Measurements from ENCODE around the gene TUBA1B.

Gene TUBA1B

DNA sequence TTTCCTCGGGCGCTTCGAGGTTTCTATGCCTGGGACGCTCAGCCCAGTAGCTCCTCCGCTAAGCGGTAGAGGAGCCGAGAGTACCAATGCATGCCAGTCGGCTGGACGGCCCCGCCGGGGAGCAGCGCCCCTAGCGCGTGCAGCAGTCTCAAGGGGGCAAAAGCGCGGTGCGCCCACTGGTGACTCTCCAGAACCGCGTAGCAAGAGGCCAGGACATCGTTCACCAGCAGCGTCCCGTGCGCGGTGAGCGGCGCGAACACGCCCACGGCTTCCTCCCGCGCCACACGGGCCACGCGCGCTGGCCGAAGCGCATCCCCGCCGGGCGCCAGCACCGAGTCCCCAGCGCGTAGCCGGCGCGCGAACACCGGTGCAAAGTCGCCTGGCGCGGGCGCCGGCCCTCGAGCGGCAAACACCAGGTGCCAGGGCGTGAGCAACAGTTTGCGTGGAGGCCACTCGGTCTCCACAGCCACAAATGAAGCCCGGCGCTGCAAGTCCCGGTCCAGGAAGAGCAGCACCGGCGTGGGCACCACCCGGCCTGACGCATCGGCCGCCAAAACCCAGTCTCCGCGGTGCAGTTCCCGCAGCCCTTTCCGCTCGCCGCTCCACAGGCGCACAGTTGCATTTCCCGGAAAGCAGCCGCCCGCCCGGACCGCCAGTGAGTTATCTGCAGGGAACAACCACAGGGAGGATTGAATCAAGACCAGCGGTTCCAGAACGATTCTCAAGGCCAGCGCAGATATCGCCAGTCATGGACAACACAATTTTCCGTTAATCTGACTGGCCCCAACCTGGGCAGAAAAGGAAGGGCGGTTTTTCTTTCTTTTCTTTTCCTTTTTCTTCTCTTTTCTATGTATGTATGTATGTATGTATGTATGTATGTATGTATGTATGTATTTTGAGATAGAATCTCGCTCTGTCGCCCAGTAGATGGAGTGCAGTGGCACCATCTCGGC lies 41.1 kb downstream of the TUBA1B start:
- DNase-seq, result peak; percentile 74

DNA sequence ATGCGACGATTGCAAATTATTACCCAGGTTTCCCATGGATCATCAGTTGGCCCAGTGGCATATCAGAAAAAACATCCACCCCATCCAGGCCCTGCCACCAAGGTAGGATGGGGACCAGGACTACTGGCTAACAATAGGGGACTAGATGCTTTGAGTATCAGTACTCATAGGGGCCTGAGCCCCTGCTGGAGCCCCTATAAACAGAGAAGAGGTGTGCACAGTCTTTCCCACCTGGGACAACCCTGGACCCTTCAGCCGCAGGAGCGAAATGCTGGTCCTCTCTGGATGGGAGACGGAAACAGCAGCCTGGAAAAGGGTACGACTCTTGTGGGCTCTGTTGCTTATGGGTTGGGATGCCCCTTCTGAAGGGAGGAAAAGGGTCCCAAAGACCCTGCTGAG lies 42.3 kb downstream of the TUBA1B start:
- no peak for DNase-seq

DNA sequence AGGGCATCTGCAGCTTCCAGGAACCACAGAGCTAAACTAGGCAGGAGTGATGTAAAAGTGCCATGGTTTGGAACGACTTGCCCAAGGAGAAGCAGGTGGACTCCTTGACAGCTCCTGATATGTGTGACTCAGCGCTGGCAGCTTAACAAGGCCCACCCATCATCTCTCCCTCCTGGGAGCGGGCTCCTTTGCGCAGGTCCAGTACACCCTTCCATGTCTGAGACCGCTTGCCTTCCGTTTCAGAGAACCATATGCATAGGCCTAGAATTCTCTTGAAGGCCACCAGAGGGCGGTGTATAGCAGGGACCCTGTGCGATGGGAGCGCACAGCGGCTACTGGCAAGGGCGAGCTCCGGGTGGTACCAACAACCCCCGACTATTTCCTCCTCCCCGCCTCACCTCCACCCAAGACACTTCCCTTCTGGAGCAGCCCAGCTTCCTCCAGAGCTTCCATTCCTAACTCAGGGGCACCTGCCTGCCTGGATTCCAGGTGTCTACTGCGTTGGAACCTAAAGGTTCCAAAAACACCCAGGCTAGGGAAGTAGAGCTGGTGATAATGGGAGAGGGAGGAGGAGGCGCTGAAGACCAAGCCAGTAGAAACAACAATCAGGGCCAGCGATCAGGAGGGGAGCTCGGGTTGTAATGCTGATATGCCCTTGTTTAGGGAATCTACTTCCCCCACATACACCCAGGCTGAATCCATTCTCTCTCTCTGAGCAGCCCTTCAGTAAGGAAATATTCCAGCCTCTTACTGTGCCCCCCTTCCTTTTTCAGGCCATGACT lies 42.9 kb downstream of the TUBA1B start:
- DNase-seq, result peak; percentile 82

DNA sequence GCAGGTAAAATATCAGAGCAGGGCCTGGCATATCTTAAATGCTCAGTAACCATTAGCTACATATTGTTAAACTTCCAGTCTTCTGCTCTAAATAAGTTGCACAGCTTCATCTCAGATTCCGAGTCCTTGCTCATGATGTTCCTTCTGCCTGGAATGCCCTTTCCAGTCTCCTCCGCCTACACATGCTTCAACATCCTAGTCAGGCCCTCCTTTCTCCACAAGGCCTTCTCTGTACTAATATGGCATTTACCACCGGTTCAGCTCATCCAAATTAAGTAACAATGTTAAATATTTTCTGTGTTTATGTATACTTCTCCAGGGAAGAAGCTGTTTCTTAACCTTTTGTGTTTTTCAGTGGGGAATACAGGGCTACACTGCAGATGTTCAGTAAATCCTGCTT lies 45.1 kb downstream of the TUBA1B start:
- no peak for DNase-seq

DNA sequence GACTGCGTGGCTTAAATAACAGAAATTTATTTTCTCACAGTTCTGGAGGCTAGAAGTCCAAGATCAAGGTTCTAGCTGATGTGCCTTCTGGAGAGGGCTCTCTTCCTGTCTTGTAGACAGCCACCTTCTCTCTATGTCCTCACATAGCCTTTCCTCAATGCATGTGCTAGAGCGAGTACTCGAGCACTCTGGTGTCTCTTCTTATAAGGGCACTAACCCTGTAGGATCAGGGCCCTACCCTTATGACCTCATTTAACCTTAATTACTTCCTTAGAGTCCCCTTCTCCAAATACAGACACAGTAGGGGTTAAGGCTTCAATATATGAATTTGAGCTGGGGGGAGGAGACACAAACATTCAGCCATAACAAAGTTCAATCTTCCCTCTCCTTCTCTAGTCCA lies 46.8 kb downstream of the TUBA1B start:
- no peak for DNase-seq

DNA sequence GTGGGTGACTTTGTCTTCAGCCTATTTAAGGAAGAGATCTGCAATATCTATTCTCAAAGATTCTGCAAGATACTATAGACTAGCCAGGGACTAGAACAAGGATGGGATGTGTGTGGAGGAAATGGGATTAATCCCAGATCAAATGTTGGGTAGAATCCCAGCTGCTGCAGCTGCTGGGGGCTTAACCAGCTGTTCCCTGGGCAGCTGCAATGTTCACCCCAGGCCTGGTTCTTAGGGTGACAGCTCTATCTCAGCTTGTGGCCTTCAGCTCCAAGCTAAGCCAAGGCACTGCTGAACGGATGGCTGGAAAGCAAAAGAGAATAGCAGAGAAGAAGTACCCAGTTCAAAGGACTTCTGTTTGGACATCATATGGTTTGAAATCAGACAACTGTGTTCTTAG lies 51.4 kb downstream of the TUBA1B start:
- no peak for DNase-seq

Measured in activated CD8-positive, alpha-beta memory T cell treated with anti-CD3 and anti-CD28 coated beads for 24 hours (primary cell).